Measurements from ENCODE around the gene TMEM140. TPM values are rescaled to one million over a fixed set of nuclear protein-coding genes. Genes with fewer than 3 reads are reported as not detected.
A peak's percentile ranks its signal among the peaks of the same experiment; 100 is the strongest.
"Not testable (repeated sequence)": the region's sequence is repeated elsewhere in the genome, so short reads cannot be mapped to it uniquely, and the experiment has no call there.

The TMEM140 gene
- total RNA-seq, 1 donor from 2014 or later: 16.5 TPM

DNA sequence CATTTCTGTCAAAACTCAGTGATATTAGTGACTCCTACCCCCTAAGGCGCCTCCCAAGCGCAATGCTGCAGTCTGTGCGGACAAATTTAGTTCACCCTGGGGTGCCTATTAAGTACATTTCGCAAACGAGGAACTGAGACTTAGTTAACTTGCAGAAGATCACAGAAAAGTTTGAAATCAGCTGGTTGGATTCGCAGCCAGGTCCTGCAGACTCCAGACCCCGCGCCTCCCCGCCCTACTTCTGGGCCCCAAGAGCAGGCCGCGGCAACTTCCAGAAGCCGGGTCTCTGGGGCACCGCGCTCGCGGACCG is 22.0 kb downstream of the TMEM140 start:
- ATAC-seq (no peak), DNase-seq (no peak)
- intact Hi-C loops (cut with micrococcal nuclease): loop anchor here (5.0 kb wide), 1 partner anchor 183 kb away; the partner anchor contains the start of gene AGBL3

DNA sequence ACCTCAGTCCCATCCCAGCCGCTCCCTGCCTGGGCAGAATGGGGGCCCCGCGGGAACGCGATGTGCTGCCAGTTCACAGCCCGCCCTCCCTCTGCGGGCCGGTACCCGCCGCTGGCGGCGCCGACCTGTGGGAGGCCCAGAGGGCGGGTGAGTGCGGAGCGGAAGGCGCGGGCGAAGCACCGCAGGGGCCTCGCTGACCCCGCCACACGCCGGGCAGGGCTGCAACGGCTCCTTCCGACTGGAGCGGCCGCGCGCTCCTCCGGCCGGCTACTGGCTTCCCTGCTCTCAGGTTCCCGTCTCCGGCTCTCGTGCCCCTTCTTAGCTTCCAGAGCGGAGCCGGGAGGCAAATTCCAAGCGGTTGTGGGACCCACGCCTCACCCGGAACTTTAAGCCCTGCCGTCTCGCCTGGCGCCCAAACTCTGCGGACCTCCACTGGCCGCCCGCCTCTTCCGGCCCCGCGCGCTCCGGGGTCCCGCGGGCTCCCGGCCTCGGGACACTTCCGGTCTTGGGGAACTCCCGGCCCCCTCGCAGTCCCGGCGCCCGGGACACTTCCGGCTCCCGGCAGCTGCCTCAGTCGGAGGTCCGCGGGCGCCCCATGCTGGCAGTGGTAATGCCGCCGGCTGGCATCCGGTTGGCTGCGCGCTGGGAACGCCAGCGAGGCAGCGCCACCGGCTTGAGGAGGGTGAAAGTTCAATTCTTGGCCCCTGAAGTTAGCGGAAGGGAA is 22.6 kb downstream of the TMEM140 start, which contains the start of gene CYREN:
Gene CYREN (minus strand): TSS at position 434 of the 724 bp plus-strand sequence. CDS start 1,785 bp downstream, outside the sequence.
- intact Hi-C loops (cut with micrococcal nuclease): no loop called here
- ATAC-seq: peak; percentile 95
- DNase-seq: peak; percentile 98

DNA sequence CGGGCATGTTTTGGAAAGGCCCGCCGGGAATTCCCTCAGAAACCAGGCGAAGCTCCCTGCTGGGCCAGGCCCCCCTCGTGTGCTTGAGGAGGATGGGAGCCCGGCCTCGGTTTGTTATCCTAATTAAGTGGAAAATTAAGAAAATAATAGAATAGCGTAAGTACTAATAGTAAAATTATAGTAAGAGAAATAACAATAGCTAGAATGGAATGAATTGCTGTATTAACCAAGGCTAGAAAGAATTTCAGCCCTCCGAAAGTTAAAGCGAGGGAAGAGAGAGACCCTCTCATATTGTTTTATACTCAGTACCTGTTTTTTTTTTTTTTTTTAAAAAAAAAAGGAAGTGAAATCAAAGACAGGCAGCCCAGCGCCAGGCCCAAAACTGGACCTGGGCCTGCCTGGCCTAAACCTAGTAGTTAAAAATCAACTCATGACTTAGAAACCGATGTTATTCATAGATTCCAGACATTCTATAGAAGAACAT is 23.2 kb downstream of the TMEM140 start:
- intact Hi-C loops (cut with micrococcal nuclease); ATAC-seq; DNase-seq: not testable (repeated sequence)

DNA sequence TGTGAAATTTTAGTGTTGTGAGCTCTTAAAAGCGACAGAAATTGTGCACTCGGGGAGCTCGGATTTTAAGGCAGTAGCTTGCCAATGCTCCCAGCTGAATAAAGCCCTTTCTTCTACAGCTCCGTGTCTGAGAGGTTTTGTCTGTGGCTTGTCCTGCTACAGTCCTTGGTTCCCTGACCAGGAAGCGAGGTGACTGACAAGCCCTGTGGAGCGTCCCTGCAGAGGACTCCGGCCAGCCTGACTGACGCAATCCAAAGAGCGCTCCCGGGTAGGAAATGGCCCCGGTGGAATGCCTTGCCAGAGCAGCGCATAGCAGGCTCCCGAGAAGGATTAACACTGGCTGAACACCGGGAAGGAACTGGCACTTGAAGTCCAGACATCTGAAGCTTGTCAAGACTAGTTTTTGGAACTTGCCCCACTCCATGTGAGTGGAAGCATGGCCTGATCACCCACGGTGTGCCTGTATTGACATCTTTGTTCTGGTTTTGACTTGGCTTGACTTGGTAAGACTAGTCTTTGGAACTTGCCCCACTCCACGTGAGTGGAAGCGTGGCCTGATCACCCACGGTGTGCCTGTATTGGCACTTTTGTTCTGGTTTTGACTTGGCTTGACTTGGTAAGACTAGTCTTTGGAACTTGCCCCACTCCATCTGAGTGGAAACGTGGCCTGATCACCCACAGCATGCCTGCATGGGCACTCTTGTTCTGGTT is 23.9 kb downstream of the TMEM140 start:
- ATAC-seq; intact Hi-C loops (cut with micrococcal nuclease); DNase-seq: not testable (repeated sequence)

DNA sequence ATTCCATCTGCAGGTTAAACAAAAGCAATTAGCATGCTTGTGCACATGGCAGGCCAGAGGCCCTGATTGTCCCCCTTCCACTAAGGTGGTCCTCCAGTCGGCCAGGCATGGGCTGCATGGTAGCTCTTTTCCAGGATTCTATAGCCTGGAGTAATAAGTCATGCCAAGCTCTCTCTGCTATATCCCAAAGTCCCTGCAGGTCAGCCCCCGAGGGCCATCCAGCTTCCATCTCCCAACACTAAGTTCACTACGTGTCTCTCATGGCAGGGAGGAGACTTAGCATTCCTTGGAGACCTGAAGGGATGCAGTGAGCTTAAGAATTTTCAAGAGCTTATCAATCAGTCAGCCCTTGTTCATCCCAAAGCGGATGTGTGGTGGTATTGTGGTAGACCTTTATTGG is 26.0 kb downstream of the TMEM140 start:
- ATAC-seq; DNase-seq; intact Hi-C loops (cut with micrococcal nuclease): not testable (repeated sequence)

DNA sequence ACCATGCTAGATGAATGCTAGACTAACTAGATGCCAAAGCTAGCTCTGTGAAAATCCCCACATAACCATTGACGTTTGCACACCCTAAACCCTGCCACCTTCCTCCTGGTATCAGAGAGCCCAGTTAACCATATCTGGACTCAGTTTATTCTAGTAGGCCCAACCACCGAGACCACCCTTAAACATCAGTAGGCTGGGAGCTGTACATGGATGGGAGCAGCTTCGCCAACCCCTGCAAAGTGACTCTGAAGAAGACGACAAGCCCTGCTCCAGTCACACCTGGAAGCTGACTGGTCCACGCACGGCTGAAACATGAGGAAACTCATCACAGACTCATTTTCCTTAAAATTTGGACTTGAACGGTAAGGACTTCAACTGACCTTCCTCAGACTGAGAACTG is 27.1 kb downstream of the TMEM140 start:
- intact Hi-C loops (cut with micrococcal nuclease): no loop called here
- ATAC-seq (no peak), DNase-seq (no peak)

DNA sequence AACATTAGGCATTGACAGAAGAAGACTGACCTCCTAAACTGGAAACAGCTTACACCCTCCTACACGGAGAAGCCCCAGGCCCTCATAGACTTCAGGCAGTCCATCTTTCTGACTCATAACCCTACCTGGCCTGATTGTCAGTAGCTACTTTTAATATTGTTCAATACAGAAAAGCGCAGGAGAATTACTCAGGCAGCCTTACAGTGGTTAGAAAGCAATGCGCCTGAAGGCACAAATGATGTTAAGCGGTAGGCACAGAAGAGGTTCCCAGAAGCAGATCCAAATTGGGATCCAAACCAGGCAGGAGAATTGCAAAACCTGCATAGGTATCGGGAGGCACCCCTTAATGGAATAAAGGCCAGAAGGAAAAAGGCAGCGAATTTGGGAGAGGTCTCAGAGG is 28.1 kb downstream of the TMEM140 start:
- intact Hi-C loops (cut with micrococcal nuclease): no loop called here
- no peak for ATAC-seq
- DNase-seq: no peak

DNA sequence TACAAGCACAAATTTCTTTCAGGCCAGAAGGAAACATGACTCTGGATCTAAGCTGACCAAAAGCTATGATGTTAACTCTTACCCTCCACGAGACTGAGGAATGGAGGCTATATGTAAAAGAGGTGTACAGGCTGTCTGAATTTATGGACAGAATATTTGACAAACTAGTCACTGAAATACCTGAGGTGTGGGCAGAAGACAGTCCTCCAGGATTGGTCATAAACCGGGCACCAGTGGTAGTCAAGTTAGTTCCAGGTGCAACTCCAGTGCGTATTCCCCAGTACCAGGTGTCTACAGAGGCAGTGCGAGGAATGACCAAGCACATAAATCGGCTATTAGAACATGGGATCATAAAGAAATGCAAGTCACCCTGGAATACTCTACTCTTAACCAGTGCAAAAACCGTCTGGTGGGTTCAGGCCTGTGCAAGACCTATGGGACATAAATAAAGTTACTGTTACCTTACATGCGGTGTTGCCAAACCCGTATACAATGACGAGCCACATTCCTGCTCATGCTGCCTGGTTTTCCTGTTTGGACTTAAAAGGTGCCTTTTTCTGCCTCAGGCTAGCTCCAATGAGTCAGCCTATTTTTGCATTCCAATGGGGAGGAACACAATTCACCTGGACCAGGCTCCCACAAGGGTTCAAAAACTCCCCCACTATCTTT is 29.3 kb downstream of the TMEM140 start:
- ATAC-seq: no peak
- DNase-seq: no peak
- intact Hi-C loops (cut with micrococcal nuclease): no loop called here

DNA sequence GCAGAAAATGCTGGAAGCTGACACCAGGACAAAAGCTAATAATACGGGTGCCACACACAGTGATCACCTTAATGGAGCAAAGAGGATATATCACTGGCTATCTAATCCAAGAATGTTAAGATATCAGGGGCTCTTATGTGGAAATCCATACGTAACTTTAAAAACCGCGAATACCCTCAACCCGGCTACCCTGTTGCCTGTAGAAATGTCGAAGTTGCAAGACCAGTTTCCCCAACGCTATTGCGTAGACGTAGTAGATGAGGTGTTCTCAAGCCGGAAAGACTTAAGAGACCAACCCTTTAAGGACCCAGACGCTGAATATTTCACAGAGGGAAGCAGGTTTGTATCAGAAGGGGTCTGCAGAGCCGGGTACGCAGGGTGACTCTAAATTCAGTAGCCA is 30.5 kb downstream of the TMEM140 start:
- intact Hi-C loops (cut with micrococcal nuclease): no loop called here
- DNase-seq: no peak
- no peak for ATAC-seq

DNA sequence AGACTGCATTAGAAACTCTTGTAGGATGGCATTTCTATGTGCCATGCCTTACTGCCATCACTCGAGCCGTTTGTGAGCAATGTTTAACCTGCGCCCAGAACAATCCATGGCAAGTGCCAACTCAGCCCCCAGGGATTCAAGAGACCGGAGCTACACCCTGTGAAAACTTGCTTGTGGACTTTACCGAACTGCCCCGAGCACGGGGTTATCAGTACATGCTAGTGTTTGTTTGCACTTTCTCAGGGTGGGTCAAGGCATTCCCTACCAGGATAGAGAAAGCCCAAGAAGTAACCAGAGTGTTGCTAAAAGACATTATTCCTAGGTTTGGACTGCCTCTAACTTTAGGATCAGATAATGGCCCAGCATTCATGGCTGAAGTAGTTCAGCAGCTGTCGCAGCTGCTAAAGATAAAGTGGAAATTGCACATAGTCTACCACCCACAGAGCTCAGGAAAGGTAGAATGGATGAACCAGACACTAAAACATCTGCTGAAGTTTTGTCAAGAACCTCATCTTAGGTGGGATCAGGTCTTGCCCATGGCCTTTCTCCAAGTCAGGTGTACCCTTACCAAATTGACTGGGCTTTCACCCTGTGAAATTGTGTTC is 31.6 kb downstream of the TMEM140 start:
- intact Hi-C loops (cut with micrococcal nuclease): no loop called here
- DNase-seq (no peak), ATAC-seq (no peak)

DNA sequence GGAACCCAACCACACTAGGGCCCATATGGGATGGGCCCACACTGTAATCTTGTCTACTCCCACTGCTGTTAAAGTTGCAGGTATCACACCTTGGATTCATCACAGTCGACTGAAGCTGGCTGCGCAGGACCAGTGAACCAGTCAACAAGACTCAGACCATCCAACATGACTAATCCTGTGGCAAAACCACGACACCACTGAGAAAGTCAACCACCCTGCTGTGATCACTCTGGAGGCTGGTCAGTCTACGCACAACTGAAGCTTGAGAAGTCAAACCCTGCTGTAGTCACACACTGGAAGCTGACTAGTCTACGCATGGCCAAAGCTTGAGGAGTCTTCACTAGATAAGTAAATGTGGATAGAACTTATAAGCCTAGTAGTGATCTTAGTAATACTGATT is 32.2 kb downstream of the TMEM140 start:
- ATAC-seq (no peak), DNase-seq (no peak)
- intact Hi-C loops (cut with micrococcal nuclease): no loop called here

DNA sequence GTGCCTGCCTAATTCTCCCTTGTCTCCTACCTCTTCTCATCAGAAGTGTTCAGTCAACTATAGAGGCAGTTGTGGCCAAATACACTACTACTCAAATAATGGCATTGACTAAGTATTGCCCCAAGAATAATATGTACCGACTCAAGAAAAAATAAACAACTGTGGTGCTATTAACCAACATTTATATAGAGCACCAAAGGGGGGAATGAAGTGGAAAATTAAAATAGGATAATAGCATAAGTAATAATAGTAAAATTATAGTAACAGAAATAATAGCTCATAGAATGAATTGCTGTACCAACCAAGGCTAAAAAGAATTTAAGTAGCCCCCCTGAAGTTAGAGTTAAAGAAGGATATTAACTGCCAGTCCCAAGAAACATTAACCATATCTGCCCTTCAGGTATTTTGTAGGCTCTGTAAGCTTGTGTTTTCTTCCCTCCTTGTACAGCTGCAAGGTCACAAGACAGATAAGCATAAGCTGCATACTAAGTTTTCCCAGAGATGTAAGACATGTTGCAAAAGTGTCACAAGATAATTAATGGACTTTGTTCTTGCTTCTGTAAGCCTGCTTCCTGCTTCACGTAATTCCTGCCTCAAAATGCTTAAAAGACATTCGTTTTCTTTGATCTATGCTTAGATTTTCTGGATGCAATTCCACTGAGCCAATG is 33.5 kb downstream of the TMEM140 start:
- no peak for ATAC-seq
- intact Hi-C loops (cut with micrococcal nuclease): no loop called here
- no peak for DNase-seq

DNA sequence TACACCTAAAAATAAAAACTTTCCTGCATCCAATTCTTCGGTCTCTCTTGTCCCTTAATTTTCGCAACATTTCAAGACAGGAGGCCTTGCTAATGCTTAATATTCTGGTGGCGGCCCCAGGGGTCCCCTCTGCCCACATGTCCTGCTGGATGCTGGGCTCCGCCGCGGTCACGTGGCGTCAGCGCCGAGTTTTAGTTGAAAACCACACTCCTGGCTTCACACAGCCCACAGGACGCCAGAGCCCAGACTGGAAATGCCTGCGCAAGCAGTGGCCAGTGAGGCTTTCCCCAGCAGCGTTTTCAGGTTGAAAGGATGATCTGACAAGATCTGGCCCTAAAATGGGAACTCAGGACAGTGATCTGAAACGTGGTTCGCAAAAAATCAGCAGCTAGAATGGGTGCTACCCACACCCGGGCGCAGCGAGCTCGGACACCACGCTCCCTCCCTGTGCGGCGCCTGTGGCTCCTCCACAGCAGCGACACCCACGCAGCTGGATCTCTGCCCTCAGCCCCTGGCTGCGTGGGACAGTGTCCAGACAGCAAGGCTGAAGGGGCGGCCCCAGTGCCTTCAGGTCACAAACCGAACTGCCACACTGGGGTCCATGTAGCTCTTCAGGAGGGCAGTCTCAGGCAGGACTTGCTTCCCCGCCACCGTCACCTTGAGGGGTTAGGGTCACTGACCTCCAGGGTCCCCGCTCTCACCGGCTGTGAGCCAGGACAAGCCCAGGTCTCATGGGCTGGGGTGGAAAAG is 34.2 kb downstream of the TMEM140 start:
- no peak for DNase-seq
- no peak for ATAC-seq
- intact Hi-C loops (cut with micrococcal nuclease): no loop called here

DNA sequence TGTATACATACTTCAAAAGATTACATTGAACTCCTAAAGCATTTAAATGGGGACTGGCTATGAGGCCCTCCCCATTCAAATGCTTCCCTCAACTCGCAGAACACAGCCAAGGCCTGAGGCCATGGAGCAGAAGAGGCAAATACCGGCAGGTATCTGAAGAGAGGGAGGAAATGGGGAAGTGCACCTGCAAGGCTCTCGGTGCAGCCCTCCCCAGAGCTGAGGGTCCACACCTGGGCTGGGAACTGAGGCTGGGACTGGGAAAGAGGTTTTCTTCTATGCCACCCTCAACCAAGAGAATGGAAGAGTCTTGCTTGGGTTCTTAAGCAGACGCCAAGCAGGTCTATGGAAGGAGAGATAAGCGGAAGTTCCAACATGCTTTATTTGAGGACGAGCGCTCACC is 35.6 kb downstream of the TMEM140 start:
- DNase-seq (no peak), ATAC-seq (no peak)
- intact Hi-C loops (cut with micrococcal nuclease): no loop called here

DNA sequence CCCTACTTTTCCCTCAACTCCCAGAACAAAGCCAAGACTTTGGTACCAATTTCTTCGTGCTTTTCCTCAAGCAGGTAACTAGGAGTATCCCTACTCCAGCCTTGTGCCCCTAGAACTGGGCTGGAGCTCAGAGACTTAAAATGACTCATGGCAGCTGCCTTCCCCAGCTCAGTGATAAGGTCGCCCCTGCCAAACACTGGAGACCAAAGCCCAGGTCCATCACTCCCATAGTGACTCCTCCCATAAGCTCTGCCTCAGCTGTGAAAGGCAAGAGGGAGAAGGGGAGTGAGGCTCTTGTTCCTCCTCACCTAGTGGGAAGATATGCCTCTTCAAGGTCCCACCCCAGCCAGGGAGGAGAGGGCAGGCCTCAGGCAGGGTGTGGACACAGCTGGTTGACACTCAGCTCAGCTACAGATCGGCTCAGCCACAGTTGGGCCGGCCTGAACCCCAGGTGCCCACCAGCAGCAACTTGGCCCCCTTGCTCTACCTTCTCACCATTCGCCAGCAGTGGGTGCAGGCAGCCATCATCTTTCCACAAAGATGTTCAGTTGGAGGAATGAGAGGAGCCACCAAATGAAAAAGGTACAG is 36.5 kb downstream of the TMEM140 start:
- intact Hi-C loops (cut with micrococcal nuclease): no loop called here
- DNase-seq: no peak
- no peak for ATAC-seq

DNA sequence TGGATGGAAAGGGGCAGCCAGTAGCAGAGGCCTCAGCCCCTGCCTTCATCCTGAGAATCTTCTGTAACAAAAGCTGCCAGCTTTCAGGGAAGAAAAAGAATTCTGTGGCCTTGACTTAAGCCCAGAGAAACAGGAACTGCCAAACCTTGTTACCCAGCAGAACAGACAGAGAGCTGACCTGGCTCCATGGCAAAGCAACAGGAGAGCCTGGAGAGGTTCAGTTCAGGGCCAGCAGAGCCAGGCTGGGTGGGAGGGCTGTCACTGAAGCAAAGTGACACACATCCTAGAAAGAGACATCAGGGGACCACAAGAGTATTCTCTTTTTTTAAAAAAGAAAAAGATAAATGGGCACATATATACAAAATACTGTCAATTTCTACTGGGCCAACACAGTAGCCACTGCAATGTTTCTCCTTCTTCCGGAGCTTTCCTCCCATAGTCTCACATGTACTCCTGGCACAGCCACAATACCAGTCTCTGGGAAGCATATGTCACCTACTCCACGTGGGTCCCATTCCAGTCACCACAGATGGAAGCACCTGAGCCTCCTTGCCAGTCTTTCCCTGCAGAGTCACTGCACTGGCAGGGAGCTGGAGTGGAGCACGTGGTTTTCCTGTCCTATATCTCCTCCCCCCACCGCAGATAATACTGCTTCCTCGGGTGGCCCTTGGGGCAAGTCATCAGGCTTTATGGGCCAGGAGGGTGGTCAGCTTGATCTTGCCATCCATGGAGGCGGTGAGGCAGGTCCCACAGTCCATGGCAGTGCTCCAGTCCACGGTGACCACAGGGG is 37.8 kb downstream of the TMEM140 start:
- intact Hi-C loops (cut with micrococcal nuclease): no loop called here
- ATAC-seq: no peak
- no peak for DNase-seq

DNA sequence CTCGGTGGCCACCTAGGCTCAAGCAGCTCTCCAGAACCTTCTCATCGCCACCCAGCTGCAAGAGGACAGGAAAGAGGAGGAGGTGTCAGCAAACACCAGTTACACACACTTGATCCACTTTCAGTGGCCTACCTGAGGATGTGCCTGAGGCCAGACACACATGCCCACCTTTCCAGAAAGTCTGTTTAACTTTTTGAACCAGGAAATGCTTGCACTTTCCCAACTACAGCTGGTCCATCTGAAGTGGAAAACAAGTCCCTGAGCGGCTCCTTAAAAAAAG is 38.3 kb downstream of the TMEM140 start:
- intact Hi-C loops (cut with micrococcal nuclease): no loop called here
- ATAC-seq: no peak
- no peak for DNase-seq

DNA sequence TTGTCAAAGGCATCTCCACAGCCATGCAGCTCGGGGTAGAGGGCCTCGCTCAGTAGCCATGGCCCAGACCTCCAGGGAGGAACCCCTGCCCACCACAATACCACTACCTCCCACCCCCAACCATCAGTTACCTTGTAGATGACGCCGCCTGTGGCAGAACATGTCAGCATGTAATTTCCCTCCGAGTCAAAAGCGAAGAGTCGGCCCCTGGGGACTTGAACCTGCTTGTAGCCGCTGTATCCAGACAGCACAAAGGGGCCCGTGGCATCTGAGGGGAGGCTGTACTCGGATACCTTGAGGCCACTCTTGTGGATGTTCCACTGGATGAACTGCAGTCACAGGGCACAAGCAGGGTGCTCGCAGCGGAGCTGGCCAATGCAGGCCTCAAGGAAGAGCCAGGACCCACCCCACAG is 39.0 kb downstream of the TMEM140 start:
- no peak for ATAC-seq
- intact Hi-C loops (cut with micrococcal nuclease): no loop called here
- DNase-seq: no peak
